GM12878 (cell line): Measurements from ENCODE around the gene LZTFL1. TPM values are rescaled to one million over a fixed set of nuclear protein-coding genes. Genes with fewer than 3 reads are reported as not detected.

Experiments used
- ASH2L ChIP-seq: fragments of 300-600, 200-600 bp; sonication (generic); IDR thresholded peaks from 2 replicates; pipeline ENCODE4 v1.6.1; 2017; ENCODE audit warnings: low read depth, mild to moderate bottlenecking, borderline replicate concordance
- ATF3 ChIP-seq: IDR thresholded peaks from 2 replicates; pipeline ENCODE4 v1.6.1; 2011; ENCODE audit warnings: low read depth, mild to moderate bottlenecking, low read length, moderate library complexity, borderline replicate concordance; ENCODE audit errors: extremely low read depth
- BCLAF1 ChIP-seq: fragments of 450-650 bp; IDR thresholded peaks from 2 replicates; pipeline ENCODE4 v1.6.1; 2017; ENCODE audit warnings: antibody characterized with exemption, mild to moderate bottlenecking, moderate library complexity
- BMI1 ChIP-seq: fragments of 450-650 bp; IDR thresholded peaks from 2 replicates; pipeline ENCODE4 v1.6.1; 2016; ENCODE audit warnings: mild to moderate bottlenecking, moderate library complexity, borderline replicate concordance
- BRCA1 ChIP-seq: IDR thresholded peaks from 2 replicates; pipeline ENCODE4 v1.6.1; 2011; ENCODE audit warnings: low read depth, low read length, improper control_type of control experiment
- CREB1 ChIP-seq: IDR thresholded peaks from 2 replicates; pipeline ENCODE4 v1.6.1; 2012; ENCODE audit warnings: low read depth, mild to moderate bottlenecking, inconsistent platforms
- FOS ChIP-seq: IDR thresholded peaks from 3 replicates; pipeline ENCODE4 v1.6.1; 2011; ENCODE audit warnings: borderline replicate concordance; ENCODE audit not compliant: insufficient read length; ENCODE audit errors: extremely low read depth
- HDAC6 ChIP-seq: fragments of 200-600 bp; sonication (generic); IDR thresholded peaks from one replicate; pipeline ENCODE4 v1.8.0; 2017; ENCODE audit warnings: antibody characterized with exemption; ENCODE audit not compliant: unreplicated experiment
- IRF4 ChIP-seq: IDR thresholded peaks from 2 replicates; pipeline ENCODE4 v1.6.1; 2011; ENCODE audit warnings: low read depth, low read length
- MEF2A ChIP-seq: IDR thresholded peaks from 2 replicates; pipeline ENCODE4 v1.6.1; 2011; ENCODE audit warnings: low read depth, mild to moderate bottlenecking, low read length, moderate library complexity; ENCODE audit not compliant: insufficient read depth
- MTA2 ChIP-seq: fragments of 450-650 bp; IDR thresholded peaks from 2 replicates; pipeline ENCODE4 v1.6.1; 2016; ENCODE audit warnings: low read depth, mild to moderate bottlenecking, moderate library complexity
- NFYB ChIP-seq: IDR thresholded peaks from 2 replicates; pipeline ENCODE4 v1.6.1; 2011; ENCODE audit warnings: low read depth, mild to moderate bottlenecking, low read length, improper control_type of control experiment, moderate library complexity; ENCODE audit not compliant: insufficient read depth
- PAX5 ChIP-seq: IDR thresholded peaks from 2 replicates; pipeline ENCODE4 v1.6.1; 2011; ENCODE audit warnings: low read depth, low read length, borderline replicate concordance
- PAX8 ChIP-seq: fragments of 450-650 bp; IDR thresholded peaks from 2 replicates; pipeline ENCODE4 v1.6.1; 2017; ENCODE audit warnings: mild to moderate bottlenecking, moderate library complexity
- POU2F2 ChIP-seq: IDR thresholded peaks from 3 replicates; pipeline ENCODE4 v1.6.1; 2011; ENCODE audit warnings: low read depth, mild to moderate bottlenecking, low read length, borderline replicate concordance
- RAD21 ChIP-seq: IDR thresholded peaks from 2 replicates; pipeline ENCODE4 v1.6.1; 2011; ENCODE audit warnings: mild to moderate bottlenecking, low read depth, low read length, moderate library complexity; ENCODE audit not compliant: insufficient read depth
- SUPT20H ChIP-seq: IDR thresholded peaks from 2 replicates; pipeline ENCODE4 v1.6.1; 2011; ENCODE audit warnings: low read depth, mild to moderate bottlenecking, low read length, moderate library complexity, borderline replicate concordance; ENCODE audit not compliant: control insufficient read depth
- TBL1XR1 ChIP-seq: IDR thresholded peaks from 2 replicates; pipeline ENCODE4 v1.6.1; 2012; ENCODE audit warnings: low read depth, low read length, improper control_type of control experiment
- WRNIP1 ChIP-seq: IDR thresholded peaks from 2 replicates; pipeline ENCODE4 v1.6.1; 2011; ENCODE audit warnings: low read depth, low read length, improper control_type of control experiment, borderline replicate concordance
- YY1 ChIP-seq: IDR thresholded peaks from 2 replicates; pipeline ENCODE4 v1.6.1; 2011; ENCODE audit warnings: low read depth, mild to moderate bottlenecking, low read length
- ZZZ3 ChIP-seq: IDR thresholded peaks from 2 replicates; pipeline ENCODE4 v1.6.1; 2011; ENCODE audit warnings: low read depth; ENCODE audit not compliant: control insufficient read depth, insufficient read length
- polyA plus RNA-seq, 11 experiments: library from polyadenylated mRNA; depleted of rRNA in 4 of 11; unstranded in 6 of 11; stranded (reverse) in 5 of 11; fragments of >200 nt; fragmentation: Nextera tagmentation in 4 of 11; fragmentation: Illumina TruSeq in 1 of 11; extraction: Ambion mirVana in 4 of 11; extraction: Trizol in 1 of 11; gene quantifications; 1 replicate in 1 of 11; 2 replicates in 10 of 11; pipeline versions ENCODE4 v1.2.1 to v1.2.3, GENCODE V29; 2011 to 2016; ENCODE audit warnings: inconsistent platforms in 2 of 11, missing spikeins in 2 of 11, low read depth in 1 of 11
- total RNA-seq, 4 experiments: library from RNA; depleted of rRNA in 3 of 4; stranded (reverse); fragments of >200 nt in 3 of 4; fragmentation: Illumina TruSeq in 1 of 4; extraction: Trizol in 1 of 4; gene quantifications; 2 replicates each; pipeline versions ENCODE4 v1.2.1 to v1.2.3, GENCODE V29; 2013 to 2021
- TF ChIP-seq, protein P1 (sequence below): fragments of 150-350 bp; IDR thresholded peaks from 2 replicates; pipeline ENCODE4 v1.6.1; 2016; ENCODE audit warnings: low read depth, low read length
- TF ChIP-seq, protein P2 (sequence below): fragments of 150-350 bp; IDR thresholded peaks from 2 replicates; pipeline ENCODE4 v1.6.1; 2014; ENCODE audit warnings: mild to moderate bottlenecking, low read depth, low read length

Gene LZTFL1
- total and polyA plus RNA-seq, 10 of the 15 experiments (the other 5 are each of a cell fraction or from before 2014, with no cell fraction given) = 9.8 to 74.1 (median 11.9) TPM

GRCh38 chr3:45861043-45861719, 19.3 kb upstream of the LZTFL1 start (continued):
- TF ChIP-seq, protein P1, sequence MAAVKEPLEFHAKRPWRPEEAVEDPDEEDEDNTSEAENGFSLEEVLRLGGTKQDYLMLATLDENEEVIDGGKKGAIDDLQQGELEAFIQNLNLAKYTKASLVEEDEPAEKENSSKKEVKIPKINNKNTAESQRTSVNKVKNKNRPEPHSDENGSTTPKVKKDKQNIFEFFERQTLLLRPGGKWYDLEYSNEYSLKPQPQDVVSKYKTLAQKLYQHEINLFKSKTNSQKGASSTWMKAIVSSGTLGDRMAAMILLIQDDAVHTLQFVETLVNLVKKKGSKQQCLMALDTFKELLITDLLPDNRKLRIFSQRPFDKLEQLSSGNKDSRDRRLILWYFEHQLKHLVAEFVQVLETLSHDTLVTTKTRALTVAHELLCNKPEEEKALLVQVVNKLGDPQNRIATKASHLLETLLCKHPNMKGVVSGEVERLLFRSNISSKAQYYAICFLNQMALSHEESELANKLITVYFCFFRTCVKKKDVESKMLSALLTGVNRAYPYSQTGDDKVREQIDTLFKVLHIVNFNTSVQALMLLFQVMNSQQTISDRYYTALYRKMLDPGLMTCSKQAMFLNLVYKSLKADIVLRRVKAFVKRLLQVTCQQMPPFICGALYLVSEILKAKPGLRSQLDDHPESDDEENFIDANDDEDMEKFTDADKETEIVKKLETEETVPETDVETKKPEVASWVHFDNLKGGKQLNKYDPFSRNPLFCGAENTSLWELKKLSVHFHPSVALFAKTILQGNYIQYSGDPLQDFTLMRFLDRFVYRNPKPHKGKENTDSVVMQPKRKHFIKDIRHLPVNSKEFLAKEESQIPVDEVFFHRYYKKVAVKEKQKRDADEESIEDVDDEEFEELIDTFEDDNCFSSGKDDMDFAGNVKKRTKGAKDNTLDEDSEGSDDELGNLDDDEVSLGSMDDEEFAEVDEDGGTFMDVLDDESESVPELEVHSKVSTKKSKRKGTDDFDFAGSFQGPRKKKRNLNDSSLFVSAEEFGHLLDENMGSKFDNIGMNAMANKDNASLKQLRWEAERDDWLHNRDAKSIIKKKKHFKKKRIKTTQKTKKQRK = no peak
- TF ChIP-seq PAX5 (peak; percentile 76; the same call in 1 of the 2 replicates), MTA2 (peak; percentile 82), POU2F2 (peak; percentile 63; the same call in 1 of the 3 replicates), YY1 (no peak), CREB1 (peak; percentile 58), BRCA1 (no peak), SUPT20H (no peak), BCLAF1 (no peak), ZZZ3 (no peak), PAX8 (no peak), WRNIP1 (no peak), ATF3 (no peak), TBL1XR1 (peak; percentile 100), MEF2A (peak; percentile 98), BMI1 (peak; percentile 36; the same call in 1 of the 2 replicates), RAD21 (peak; percentile 30; the same call in 1 of the 2 replicates), IRF4 (peak; percentile 94), NFYB (no peak), HDAC6 (no peak), FOS (no peak), ASH2L (no peak)
- TF ChIP-seq, protein P2, sequence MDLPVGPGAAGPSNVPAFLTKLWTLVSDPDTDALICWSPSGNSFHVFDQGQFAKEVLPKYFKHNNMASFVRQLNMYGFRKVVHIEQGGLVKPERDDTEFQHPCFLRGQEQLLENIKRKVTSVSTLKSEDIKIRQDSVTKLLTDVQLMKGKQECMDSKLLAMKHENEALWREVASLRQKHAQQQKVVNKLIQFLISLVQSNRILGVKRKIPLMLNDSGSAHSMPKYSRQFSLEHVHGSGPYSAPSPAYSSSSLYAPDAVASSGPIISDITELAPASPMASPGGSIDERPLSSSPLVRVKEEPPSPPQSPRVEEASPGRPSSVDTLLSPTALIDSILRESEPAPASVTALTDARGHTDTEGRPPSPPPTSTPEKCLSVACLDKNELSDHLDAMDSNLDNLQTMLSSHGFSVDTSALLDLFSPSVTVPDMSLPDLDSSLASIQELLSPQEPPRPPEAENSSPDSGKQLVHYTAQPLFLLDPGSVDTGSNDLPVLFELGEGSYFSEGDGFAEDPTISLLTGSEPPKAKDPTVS = no peak
